Panc1 (cell line): Measurements from ENCODE around the gene TGM6.

Experiments
- CTCF ChIP-seq: fragments of 450-650 bp; IDR thresholded peaks from 2 replicates; pipeline ENCODE4 v1.5.1; 2017; ENCODE audit warnings: mild to moderate bottlenecking
- SIN3A ChIP-seq: IDR thresholded peaks from 2 replicates; pipeline ENCODE4 v1.6.1; 2012; ENCODE audit warnings: low read depth, mild to moderate bottlenecking, low read length, moderate library complexity, borderline replicate concordance; ENCODE audit not compliant: insufficient read depth
- TF ChIP-seq, protein P1 (sequence below), 2 experiments: IDR thresholded peaks; 2 replicates each; pipeline ENCODE4 v1.6.1; 2011 to 2012; ENCODE audit warnings: low read depth in 2 of 2, control low read depth in 1 of 2, low read length in 1 of 2, mild to moderate bottlenecking in 1 of 2, moderate library complexity in 1 of 2; ENCODE audit not compliant: insufficient read depth in 1 of 2

DNA sequence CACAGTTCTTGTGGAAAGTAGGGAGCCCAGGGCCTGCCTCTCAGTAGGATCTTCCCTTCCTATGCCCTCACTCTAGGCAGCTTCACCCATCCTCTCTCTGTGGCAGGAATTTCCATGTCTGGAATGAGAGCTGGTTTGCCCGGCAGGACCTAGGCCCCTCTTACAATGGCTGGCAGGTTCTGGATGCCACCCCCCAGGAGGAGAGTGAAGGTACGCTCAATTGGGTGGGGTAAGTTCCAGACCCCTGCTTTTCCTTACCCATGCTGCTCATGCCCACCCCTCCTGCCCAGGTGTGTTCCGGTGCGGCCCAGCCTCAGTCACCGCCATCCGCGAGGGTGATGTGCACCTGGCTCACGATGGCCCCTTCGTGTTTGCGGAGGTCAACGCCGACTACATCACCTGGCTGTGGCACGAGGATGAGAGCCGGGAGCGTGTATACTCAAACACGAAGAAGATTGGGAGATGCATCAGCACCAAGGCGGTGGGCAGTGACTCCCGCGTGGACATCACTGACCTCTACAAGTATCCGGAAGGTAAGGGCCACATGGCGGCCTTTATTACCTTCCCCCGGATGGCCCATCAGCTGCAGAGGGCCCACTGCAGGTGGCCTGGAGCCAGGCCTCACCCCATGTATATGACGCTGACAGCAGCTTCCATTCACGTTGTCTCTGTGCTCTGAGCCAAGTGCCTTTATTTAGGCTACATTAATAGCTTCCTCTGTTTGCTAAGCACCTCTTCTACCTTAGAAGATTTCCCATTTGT is 22.8 kb downstream of the TGM6 start:
- TF ChIP-seq CTCF = no peak
- TF ChIP-seq, protein P1, sequence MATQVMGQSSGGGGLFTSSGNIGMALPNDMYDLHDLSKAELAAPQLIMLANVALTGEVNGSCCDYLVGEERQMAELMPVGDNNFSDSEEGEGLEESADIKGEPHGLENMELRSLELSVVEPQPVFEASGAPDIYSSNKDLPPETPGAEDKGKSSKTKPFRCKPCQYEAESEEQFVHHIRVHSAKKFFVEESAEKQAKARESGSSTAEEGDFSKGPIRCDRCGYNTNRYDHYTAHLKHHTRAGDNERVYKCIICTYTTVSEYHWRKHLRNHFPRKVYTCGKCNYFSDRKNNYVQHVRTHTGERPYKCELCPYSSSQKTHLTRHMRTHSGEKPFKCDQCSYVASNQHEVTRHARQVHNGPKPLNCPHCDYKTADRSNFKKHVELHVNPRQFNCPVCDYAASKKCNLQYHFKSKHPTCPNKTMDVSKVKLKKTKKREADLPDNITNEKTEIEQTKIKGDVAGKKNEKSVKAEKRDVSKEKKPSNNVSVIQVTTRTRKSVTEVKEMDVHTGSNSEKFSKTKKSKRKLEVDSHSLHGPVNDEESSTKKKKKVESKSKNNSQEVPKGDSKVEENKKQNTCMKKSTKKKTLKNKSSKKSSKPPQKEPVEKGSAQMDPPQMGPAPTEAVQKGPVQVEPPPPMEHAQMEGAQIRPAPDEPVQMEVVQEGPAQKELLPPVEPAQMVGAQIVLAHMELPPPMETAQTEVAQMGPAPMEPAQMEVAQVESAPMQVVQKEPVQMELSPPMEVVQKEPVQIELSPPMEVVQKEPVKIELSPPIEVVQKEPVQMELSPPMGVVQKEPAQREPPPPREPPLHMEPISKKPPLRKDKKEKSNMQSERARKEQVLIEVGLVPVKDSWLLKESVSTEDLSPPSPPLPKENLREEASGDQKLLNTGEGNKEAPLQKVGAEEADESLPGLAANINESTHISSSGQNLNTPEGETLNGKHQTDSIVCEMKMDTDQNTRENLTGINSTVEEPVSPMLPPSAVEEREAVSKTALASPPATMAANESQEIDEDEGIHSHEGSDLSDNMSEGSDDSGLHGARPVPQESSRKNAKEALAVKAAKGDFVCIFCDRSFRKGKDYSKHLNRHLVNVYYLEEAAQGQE (IDR thresholded peaks at IDR 0.05; ENCODE audit: insufficient read depth in 1 of 2, low read depth in 2 of 2, low read length in 1 of 2) = no peak
- no peak for TF ChIP-seq SIN3A
